Neural progenitor cell (in vitro differentiated cells): ENCODE measurements around the gene SMYD5. TPM values are rescaled to one million over a fixed set of nuclear protein-coding genes. Genes with fewer than 3 reads are reported as not detected.

Source experiments
- DNase-seq: peaks from one replicate; pipeline ENCODE4 v3.0.0-alpha.2; 2016; ENCODE audit warnings: low spot score
- H2AFZ ChIP-seq: fragments of 200-600 bp; sonication (generic); replicated peaks from 2 replicates; pipeline ENCODE4 v1.6.1; 2016; ENCODE audit warnings: antibody characterized with exemption
- H3F3A ChIP-seq: fragments of 200-600 bp; sonication (generic); 2 replicates; pipeline ENCODE4 v1.6.1; 2016; ENCODE audit warnings: antibody characterized with exemption, low read depth
- H3K27ac ChIP-seq: fragments of 200-600 bp; sonication (generic); 2 replicates; pipeline ENCODE4 v1.5.1; 2016; ENCODE audit warnings: mild to moderate bottlenecking
- H3K27me3 ChIP-seq: fragments of 200-600 bp; sonication (generic); 2 replicates; pipeline ENCODE4 v1.6.1; 2016; ENCODE audit warnings: mild to moderate bottlenecking, moderate library complexity
- H3K36me3 ChIP-seq: fragments of 200-600 bp; sonication (generic); 2 replicates; pipeline ENCODE4 v1.5.1; 2016
- H3K4me1 ChIP-seq: fragments of 200-600 bp; sonication (generic); 2 replicates; pipeline ENCODE4 v1.6.1; 2016; ENCODE audit warnings: mixed run types
- H3K4me2 ChIP-seq: fragments of 200-600 bp; sonication (generic); 2 replicates; pipeline ENCODE4 v1.6.1; 2016
- H3K4me3 ChIP-seq: fragments of 200-600 bp; sonication (generic); 2 replicates; pipeline ENCODE4 v1.5.1; 2016
- H3K79me2 ChIP-seq: fragments of 200-600 bp; sonication (generic); 2 replicates; pipeline ENCODE4 v1.6.1; 2016; ENCODE audit warnings: low read depth
- H3K9ac ChIP-seq: fragments of 200-600 bp; sonication (generic); 2 replicates; pipeline ENCODE4 v1.6.1; 2016
- H3K9me3 ChIP-seq: fragments of 200-600 bp; sonication (generic); 2 replicates; pipeline ENCODE4 v1.5.1; 2016; ENCODE audit warnings: low read depth
- H4K20me1 ChIP-seq: fragments of 200-600 bp; sonication (generic); 2 replicates; pipeline ENCODE4 v1.6.1; 2016; ENCODE audit warnings: low read depth
- H3K27ac Mint-ChIP-seq: 3 replicates; pipeline ENCODE4 v1.8.0; 2021; ENCODE audit warnings: mixed read lengths
- H3K27me3 Mint-ChIP-seq: 2 replicates; pipeline ENCODE4 v1.8.0; 2022; ENCODE audit warnings: low read depth, mild to moderate bottlenecking, inconsistent platforms, moderate library complexity, mixed read lengths; ENCODE audit not compliant: insufficient read depth
- H3K36me3 Mint-ChIP-seq: 3 replicates; pipeline ENCODE4 v1.8.0; 2021; ENCODE audit warnings: mixed read lengths
- H3K4me1 Mint-ChIP-seq: 3 replicates; pipeline ENCODE4 v1.8.0; 2021; ENCODE audit warnings: mixed read lengths
- H3K4me3 Mint-ChIP-seq: 3 replicates; pipeline ENCODE4 v1.8.0; 2021; ENCODE audit warnings: mild to moderate bottlenecking, moderate library complexity, mixed read lengths
- H3K9me3 Mint-ChIP-seq: 3 replicates; pipeline ENCODE4 v1.8.0; 2020; ENCODE audit warnings: mixed read lengths
- EZH2 ChIP-seq: fragments of 200-600 bp; sonication (generic); IDR thresholded peaks from 2 replicates; pipeline ENCODE4 v1.6.1; 2017; ENCODE audit warnings: antibody characterized with exemption, mild to moderate bottlenecking, moderate library complexity
- EZH2phosphoT487 ChIP-seq: fragments of 200-600 bp; sonication (generic); IDR thresholded peaks from 2 replicates; pipeline ENCODE4 v1.6.1; 2017; ENCODE audit warnings: antibody characterized with exemption
- total RNA-seq: library from RNA; depleted of rRNA; stranded (reverse); fragments of >200 nt; gene quantifications from 2 replicates; pipeline ENCODE4 v1.2.3, GENCODE V29; 2015; ENCODE audit warnings: low replicate concordance
- TF ChIP-seq, protein P1 (sequence below): fragments of 200-600 bp; sonication (generic); IDR thresholded peaks from 2 replicates; pipeline ENCODE4 v1.5.1; 2017; ENCODE audit warnings: antibody characterized with exemption, mild to moderate bottlenecking

Gene SMYD5
- total RNA-seq, 1 donor from 2014 or later, result 21.0 TPM

DNA sequence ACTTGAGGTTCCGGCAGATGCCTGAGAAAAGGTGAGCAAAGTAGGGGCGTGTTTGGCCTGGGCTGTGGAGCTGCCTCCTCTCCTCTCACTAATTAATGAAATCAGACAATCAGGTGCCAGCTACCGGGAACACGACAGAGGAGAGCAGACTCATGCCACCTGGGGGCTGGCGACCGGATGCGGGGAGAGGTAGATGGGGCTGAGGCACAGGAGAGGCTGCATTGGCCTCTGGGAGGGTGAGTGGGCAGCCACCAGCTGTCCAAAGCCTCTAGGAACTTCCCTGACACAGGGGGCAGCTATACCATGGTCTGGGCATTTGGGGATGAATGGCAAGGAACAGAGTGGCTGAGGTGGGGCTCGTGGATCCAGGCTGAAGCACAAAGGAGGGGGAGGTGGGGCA lies 45.2 kb downstream of the SMYD5 start:
- peaks cover 10% of the 10 kb centered on the region for H3K4me1 ChIP-seq
- no peak overlapping the region for H3K4me2 ChIP-seq
- Mint-ChIP-seq H3K4me1 (no peaks in the 10 kb centered on the region), H3K4me3 (no peak overlapping the region), H3K36me3 (peaks cover 2% of the 10 kb centered on the region), H3K27ac (no peak overlapping the region), H3K9me3 (no peaks in the 10 kb centered on the region), H3K27me3 (peaks cover 4% of the 10 kb centered on the region)
- H3K27me3 ChIP-seq, result no peaks in the 10 kb centered on the region
- TF ChIP-seq EZH2phosphoT487, result no peak
- no peak for TF ChIP-seq EZH2
- TF ChIP-seq, protein P1, sequence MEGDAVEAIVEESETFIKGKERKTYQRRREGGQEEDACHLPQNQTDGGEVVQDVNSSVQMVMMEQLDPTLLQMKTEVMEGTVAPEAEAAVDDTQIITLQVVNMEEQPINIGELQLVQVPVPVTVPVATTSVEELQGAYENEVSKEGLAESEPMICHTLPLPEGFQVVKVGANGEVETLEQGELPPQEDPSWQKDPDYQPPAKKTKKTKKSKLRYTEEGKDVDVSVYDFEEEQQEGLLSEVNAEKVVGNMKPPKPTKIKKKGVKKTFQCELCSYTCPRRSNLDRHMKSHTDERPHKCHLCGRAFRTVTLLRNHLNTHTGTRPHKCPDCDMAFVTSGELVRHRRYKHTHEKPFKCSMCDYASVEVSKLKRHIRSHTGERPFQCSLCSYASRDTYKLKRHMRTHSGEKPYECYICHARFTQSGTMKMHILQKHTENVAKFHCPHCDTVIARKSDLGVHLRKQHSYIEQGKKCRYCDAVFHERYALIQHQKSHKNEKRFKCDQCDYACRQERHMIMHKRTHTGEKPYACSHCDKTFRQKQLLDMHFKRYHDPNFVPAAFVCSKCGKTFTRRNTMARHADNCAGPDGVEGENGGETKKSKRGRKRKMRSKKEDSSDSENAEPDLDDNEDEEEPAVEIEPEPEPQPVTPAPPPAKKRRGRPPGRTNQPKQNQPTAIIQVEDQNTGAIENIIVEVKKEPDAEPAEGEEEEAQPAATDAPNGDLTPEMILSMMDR, result no peak
- H3K4me3 ChIP-seq, result no peak overlapping the region
- peaks cover 25% of the 10 kb centered on the region for H4K20me1 ChIP-seq
- no peaks in the 10 kb centered on the region for H3K36me3 ChIP-seq
- no peak overlapping the region for H3K9ac ChIP-seq
- H3F3A ChIP-seq, result peaks cover 14% of the 10 kb centered on the region
- no peak for DNase-seq
- no peaks in the 10 kb centered on the region for H3K9me3 ChIP-seq
- no peaks in the 10 kb centered on the region for H3K79me2 ChIP-seq
- no peak overlapping the region for H2AFZ ChIP-seq
- H3K27ac ChIP-seq, result no peak overlapping the region

DNA sequence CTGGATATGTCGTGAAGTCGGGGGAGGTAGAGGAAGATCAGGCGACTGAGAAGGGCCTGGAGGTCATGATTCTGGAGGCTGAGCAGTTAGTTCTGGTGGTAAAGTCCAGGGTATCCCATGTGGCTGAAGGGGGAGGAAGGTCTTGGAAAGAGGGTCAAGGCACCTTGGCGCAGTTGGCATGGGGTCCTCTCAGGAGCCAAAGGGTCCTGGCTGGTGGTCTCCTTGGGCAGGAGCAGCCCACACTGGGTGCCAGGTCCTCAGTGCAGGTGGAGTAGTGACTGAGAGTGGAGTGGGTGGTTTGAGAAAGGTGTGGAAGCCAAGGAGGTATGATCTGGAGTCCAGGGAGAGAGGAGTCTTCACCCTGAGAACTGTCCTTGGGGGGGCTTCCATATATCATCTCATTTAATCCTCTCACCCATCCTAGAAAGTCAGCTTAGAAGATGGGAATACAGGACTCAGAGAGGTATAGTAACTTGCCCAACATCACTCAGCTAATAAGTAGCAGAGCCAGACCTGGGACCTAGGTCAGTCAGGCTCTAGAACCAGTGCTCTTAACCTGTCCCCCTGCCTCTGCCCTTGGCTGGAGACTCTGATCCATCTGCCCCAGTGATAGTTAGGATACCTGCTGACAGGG lies 45.8 kb downstream of the SMYD5 start:
- DNase-seq, result no peak
- Histone ChIP-seq H2AFZ (no peak overlapping the region), H3K9ac (no peak overlapping the region), H3K4me2 (no peak overlapping the region), H3K36me3 (no peaks in the 10 kb centered on the region), H3K4me1 (peaks cover 10% of the 10 kb centered on the region), H4K20me1 (peaks cover 21% of the 10 kb centered on the region), H3K4me3 (no peak overlapping the region), H3K27ac (no peak overlapping the region), H3K79me2 (no peaks in the 10 kb centered on the region), H3K27me3 (no peaks in the 10 kb centered on the region), H3F3A (peaks cover 14% of the 10 kb centered on the region), H3K9me3 (no peaks in the 10 kb centered on the region)
- TF ChIP-seq EZH2phosphoT487 (no peak), EZH2 (no peak)
- TF ChIP-seq, protein P1, result no peak
- Mint-ChIP-seq H3K27ac (no peak overlapping the region), H3K4me3 (no peak overlapping the region), H3K4me1 (no peaks in the 10 kb centered on the region), H3K9me3 (no peaks in the 10 kb centered on the region), H3K36me3 (no peaks in the 10 kb centered on the region), H3K27me3 (peaks cover 6% of the 10 kb centered on the region)

DNA sequence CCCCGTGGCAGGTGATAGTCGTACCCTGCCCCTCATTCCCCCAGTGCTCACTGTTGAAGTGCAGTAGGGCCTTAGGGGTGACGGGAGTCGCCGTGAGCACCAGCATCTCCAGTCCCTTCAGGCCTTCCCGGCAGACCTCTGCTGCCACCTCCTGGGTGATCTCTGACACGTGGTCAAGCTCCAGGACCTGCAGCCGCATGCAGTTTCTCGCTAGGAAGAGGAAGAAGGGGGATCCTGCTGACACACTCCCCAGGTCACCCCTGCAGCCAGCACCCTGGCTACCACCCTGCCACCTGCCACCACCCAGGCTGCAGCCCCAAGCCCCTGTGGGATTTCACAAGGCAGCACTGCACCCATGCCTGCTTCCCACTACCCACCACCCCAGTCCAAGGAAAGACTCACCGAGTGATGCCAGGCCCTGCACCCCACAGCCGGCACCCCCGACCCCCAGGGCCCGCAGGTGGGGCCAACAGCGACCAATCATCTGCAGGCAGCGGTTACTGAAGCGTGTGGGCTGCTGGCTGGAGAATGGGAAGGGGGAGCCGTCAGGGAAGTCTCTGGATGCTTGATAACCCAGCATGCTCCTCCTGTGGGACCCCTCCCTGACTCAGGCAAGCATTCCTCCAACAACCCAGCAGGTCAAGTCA lies 46.4 kb downstream of the SMYD5 start:
- H3K36me3 ChIP-seq, result no peaks in the 10 kb centered on the region
- H3K27ac ChIP-seq, result no peak overlapping the region
- H3K4me2 ChIP-seq, result no peak overlapping the region
- Mint-ChIP-seq H3K4me1 (no peaks in the 10 kb centered on the region), H3K27ac (no peak overlapping the region), H3K4me3 (no peak overlapping the region), H3K9me3 (no peaks in the 10 kb centered on the region), H3K27me3 (peaks cover 6% of the 10 kb centered on the region), H3K36me3 (no peaks in the 10 kb centered on the region)
- H3K9ac ChIP-seq, result no peak overlapping the region
- DNase-seq, result peak; percentile 68
- H2AFZ ChIP-seq, result no peak overlapping the region
- TF ChIP-seq, protein P1, result peak; percentile 61
- no peak for TF ChIP-seq EZH2
- H3K27me3 ChIP-seq, result no peaks in the 10 kb centered on the region
- H3K79me2 ChIP-seq, result no peaks in the 10 kb centered on the region
- peaks cover 13% of the 10 kb centered on the region for H3F3A ChIP-seq
- no peak overlapping the region for H3K4me3 ChIP-seq
- H3K4me1 ChIP-seq, result peaks cover 10% of the 10 kb centered on the region
- peaks cover 20% of the 10 kb centered on the region for H4K20me1 ChIP-seq
- no peaks in the 10 kb centered on the region for H3K9me3 ChIP-seq
